GM19351 (cell line): ENCODE measurements around the gene GAMT.

Experiments used
- ATAC-seq: cut with Tn5 transposase; IDR thresholded peaks from one replicate; pipeline ENCODE4 v1.9.1; 2021; ENCODE audit warnings: mild to moderate bottlenecking, moderate library complexity; ENCODE audit not compliant: unreplicated experiment

The GAMT gene

GRCh38 chr19:1366899-1367870 lies 34.2 kb downstream of the GAMT start:
- no peak for ATAC-seq

- no peak for ATAC-seq
Observed at GRCh38 chr19:1366296-1366695, 35.0 kb downstream of the GAMT start.

GRCh38 chr19:1365319-1366269 lies 35.7 kb downstream of the GAMT start:
- no peak for ATAC-seq

GRCh38 chr19:1364070-1364704 lies 37.2 kb downstream of the GAMT start:
- no peak for ATAC-seq

GRCh38 chr19:1363599-1363998 lies 37.7 kb downstream of the GAMT start:
- no peak for ATAC-seq

GRCh38 chr19:1362387-1363257 lies 38.7 kb downstream of the GAMT start:
- ATAC-seq, result no peak

- ATAC-seq, result no peak
Observed at GRCh38 chr19:1361601-1362386, 39.5 kb downstream of the GAMT start.

GRCh38 chr19:1360818-1361461 lies 40.4 kb downstream of the GAMT start:
- ATAC-seq, result no peak

- ATAC-seq, result no peak
Observed at GRCh38 chr19:1360126-1360817, 41.1 kb downstream of the GAMT start.

GRCh38 chr19:1357531-1358109 lies 43.7 kb downstream of the GAMT start:
- no peak for ATAC-seq

GRCh38 chr19:1356508-1356865 lies 44.9 kb downstream of the GAMT start:
- ATAC-seq, result no peak

GRCh38 chr19:1355568-1356507 lies 45.5 kb downstream of the GAMT start:
- ATAC-seq, result no peak

GRCh38 chr19:1354970-1355567 lies 46.3 kb downstream of the GAMT start:
- ATAC-seq, result peak; percentile 30

- no peak for ATAC-seq
Observed at GRCh38 chr19:1353144-1353543, 48.2 kb downstream of the GAMT start.

- no peak for ATAC-seq
Observed at GRCh38 chr19:1351381-1351851, 49.9 kb downstream of the GAMT start.

- ATAC-seq, result no peak
Observed at GRCh38 chr19:1350867-1351266, 50.5 kb downstream of the GAMT start.
